ENCODE data around the gene POGK. TPM values are rescaled to one million over a fixed set of nuclear protein-coding genes. Genes with fewer than 3 reads are reported as not detected.

Gene POGK
- polyA plus RNA-seq, 1 donor from 2014 or later, result 39.3 TPM

DNA sequence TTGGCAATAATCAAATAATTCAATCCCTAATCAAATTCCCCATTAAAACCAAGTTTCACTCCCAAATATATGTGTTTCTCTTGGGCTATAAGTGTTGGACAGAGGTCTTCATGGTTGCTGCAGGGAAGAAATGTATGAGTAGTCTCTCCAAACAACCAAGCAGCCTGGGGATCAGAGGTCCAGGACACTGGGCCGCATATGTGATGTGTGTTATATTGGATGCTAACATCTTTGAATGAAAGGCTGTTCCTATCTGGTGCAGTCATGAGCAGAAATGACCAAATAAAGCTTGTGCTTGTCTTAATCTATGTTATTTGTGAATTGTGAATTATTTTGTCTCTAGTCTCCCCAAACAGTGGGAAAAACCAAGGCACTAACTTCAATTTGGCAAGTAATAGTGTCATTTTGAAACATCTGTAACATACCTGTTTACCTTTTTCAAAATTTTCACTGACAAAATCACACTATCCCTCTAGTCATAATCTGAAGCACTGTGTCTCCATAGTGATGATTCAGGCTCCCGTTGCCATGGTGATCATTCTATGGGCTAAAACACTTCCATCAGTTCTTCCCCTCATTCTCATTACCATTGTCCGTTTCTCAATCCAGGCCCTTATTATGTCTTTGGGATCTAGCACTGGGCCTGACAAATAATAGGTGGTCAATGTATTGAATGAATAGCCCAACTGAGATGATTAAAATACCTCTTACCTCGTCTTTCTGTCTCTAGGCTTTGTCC lies 49.3 kb downstream of the POGK start:
- Histone ChIP-seq H2AFZ (ENCODE audit: low read depth, low read length) (peak overlapping the region; percentile 56), H3F3A (ENCODE audit: insufficient read depth, low read length, poor library complexity, severe bottlenecking) (no peaks in the 10 kb centered on the region), H3K4me2 (ENCODE audit: low read length) (peak overlapping the region; percentile 89), H4K20me1 (ENCODE audit: insufficient read depth) (no peaks in the 10 kb centered on the region), H3K9me2 (ENCODE audit: insufficient read depth, low read length) (no peaks in the 10 kb centered on the region), H3K9ac (ENCODE audit: low read length) (peak overlapping the region; percentile 27), H3K9me3 (ENCODE audit: low read length) (no peaks in the 10 kb centered on the region), H3K79me2 (replicated peaks; ENCODE audit: insufficient read depth, low read length) (no peaks in the 10 kb centered on the region), H3K27me3 (ENCODE audit: insufficient read depth, low read depth, low read length) (no peaks in the 10 kb centered on the region), H3K4me3 (ENCODE audit: low read length) (peak overlapping the region; percentile 35), H3K36me3 (ENCODE audit: insufficient read depth, low read length) (no peaks in the 10 kb centered on the region), H3K27ac (ENCODE audit: low read length) (peak overlapping the region; percentile 81)
- peak; percentile 51 for TF ChIP-seq EP300 (conservative IDR thresholded peaks at IDR 0.05; ENCODE audit: poor library complexity, severe bottlenecking)
- TF ChIP-seq, protein P1, sequence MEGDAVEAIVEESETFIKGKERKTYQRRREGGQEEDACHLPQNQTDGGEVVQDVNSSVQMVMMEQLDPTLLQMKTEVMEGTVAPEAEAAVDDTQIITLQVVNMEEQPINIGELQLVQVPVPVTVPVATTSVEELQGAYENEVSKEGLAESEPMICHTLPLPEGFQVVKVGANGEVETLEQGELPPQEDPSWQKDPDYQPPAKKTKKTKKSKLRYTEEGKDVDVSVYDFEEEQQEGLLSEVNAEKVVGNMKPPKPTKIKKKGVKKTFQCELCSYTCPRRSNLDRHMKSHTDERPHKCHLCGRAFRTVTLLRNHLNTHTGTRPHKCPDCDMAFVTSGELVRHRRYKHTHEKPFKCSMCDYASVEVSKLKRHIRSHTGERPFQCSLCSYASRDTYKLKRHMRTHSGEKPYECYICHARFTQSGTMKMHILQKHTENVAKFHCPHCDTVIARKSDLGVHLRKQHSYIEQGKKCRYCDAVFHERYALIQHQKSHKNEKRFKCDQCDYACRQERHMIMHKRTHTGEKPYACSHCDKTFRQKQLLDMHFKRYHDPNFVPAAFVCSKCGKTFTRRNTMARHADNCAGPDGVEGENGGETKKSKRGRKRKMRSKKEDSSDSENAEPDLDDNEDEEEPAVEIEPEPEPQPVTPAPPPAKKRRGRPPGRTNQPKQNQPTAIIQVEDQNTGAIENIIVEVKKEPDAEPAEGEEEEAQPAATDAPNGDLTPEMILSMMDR (IDR thresholded peaks at IDR 0.05; ENCODE audit: poor library complexity, severe bottlenecking), result no peak

DNA sequence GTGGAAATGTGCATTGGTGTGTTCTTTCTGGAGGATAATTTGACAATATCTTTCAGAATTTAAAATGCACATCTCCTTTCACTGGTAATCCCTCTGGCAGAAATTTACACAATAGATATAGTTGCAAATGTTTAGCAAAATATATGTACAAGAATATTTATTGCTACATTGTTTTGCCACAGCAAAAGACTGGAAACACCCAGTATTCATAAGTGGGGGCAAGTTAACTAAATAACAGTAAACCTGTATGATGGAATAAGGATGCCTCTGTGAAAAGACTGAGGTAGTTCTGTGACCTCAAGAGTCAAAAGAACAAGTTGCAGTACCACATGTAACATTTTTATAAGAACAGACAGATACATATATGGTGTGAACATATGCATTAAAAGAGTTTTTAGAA lies 50.5 kb downstream of the POGK start:
- Histone ChIP-seq H3F3A (ENCODE audit: insufficient read depth, low read length, poor library complexity, severe bottlenecking) (no peaks in the 10 kb centered on the region), H3K36me3 (ENCODE audit: insufficient read depth, low read length) (no peaks in the 10 kb centered on the region), H3K9ac (ENCODE audit: low read length) (no peak overlapping the region), H3K9me3 (ENCODE audit: low read length) (no peaks in the 10 kb centered on the region), H3K4me2 (ENCODE audit: low read length) (peak overlapping the region; percentile 89), H3K27ac (ENCODE audit: low read length) (no peak overlapping the region), H4K20me1 (ENCODE audit: insufficient read depth) (no peaks in the 10 kb centered on the region), H3K4me3 (ENCODE audit: low read length) (no peak overlapping the region), H2AFZ (ENCODE audit: low read depth, low read length) (no peak overlapping the region), H3K9me2 (ENCODE audit: insufficient read depth, low read length) (no peaks in the 10 kb centered on the region), H3K79me2 (replicated peaks; ENCODE audit: insufficient read depth, low read length) (no peaks in the 10 kb centered on the region), H3K27me3 (ENCODE audit: insufficient read depth, low read depth, low read length) (no peaks in the 10 kb centered on the region)
- TF ChIP-seq EP300 (conservative IDR thresholded peaks at IDR 0.05; ENCODE audit: poor library complexity, severe bottlenecking) (no peak), EZH2 (IDR thresholded peaks at IDR 0.05; ENCODE audit: borderline replicate concordance, insufficient read depth, low read length, poor library complexity, severe bottlenecking) (no peak), SMC3 (conservative IDR thresholded peaks at IDR 0.05; ENCODE audit: poor library complexity) (no peak), TAF1 (IDR thresholded peaks at IDR 0.05; ENCODE audit: low read depth) (no peak), POLR2AphosphoS5 (IDR thresholded peaks at IDR 0.05) (no peak), MXI1 (conservative IDR thresholded peaks at IDR 0.05; ENCODE audit: poor library complexity, severe bottlenecking) (no peak), RAD21 (conservative IDR thresholded peaks at IDR 0.05) (no peak)
- TF ChIP-seq, protein P2, sequence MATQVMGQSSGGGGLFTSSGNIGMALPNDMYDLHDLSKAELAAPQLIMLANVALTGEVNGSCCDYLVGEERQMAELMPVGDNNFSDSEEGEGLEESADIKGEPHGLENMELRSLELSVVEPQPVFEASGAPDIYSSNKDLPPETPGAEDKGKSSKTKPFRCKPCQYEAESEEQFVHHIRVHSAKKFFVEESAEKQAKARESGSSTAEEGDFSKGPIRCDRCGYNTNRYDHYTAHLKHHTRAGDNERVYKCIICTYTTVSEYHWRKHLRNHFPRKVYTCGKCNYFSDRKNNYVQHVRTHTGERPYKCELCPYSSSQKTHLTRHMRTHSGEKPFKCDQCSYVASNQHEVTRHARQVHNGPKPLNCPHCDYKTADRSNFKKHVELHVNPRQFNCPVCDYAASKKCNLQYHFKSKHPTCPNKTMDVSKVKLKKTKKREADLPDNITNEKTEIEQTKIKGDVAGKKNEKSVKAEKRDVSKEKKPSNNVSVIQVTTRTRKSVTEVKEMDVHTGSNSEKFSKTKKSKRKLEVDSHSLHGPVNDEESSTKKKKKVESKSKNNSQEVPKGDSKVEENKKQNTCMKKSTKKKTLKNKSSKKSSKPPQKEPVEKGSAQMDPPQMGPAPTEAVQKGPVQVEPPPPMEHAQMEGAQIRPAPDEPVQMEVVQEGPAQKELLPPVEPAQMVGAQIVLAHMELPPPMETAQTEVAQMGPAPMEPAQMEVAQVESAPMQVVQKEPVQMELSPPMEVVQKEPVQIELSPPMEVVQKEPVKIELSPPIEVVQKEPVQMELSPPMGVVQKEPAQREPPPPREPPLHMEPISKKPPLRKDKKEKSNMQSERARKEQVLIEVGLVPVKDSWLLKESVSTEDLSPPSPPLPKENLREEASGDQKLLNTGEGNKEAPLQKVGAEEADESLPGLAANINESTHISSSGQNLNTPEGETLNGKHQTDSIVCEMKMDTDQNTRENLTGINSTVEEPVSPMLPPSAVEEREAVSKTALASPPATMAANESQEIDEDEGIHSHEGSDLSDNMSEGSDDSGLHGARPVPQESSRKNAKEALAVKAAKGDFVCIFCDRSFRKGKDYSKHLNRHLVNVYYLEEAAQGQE (IDR thresholded peaks at IDR 0.05; ENCODE audit: borderline replicate concordance), result no peak
- TF ChIP-seq, protein P1 (IDR thresholded peaks at IDR 0.05; ENCODE audit: poor library complexity, severe bottlenecking), result no peak
